ENCODE measurements around the gene PARD3.
"Not testable (repeated sequence)": the region's sequence is repeated elsewhere in the genome, so short reads cannot be mapped to it uniquely, and the experiment has no call there.

Gene PARD3

GRCh38 chr10:34648919-34649318 lies 166.2 kb downstream of the PARD3 start:
- DNase-seq (ENCODE audit: low read depth), result no peak

- DNase-seq (ENCODE audit: low read depth), result no peak
Observed at GRCh38 chr10:34647875-34648865, 166.9 kb downstream of the PARD3 start.

GRCh38 chr10:34647160-34647559 lies 167.9 kb downstream of the PARD3 start:
- no peak for DNase-seq (ENCODE audit: low read depth)

- no peak for DNase-seq (ENCODE audit: low read depth)
Observed at GRCh38 chr10:34646331-34646730, 168.8 kb downstream of the PARD3 start.

- not testable (repeated sequence) for DNase-seq (ENCODE audit: low read depth)
Observed at GRCh38 chr10:34644815-34645214, 170.3 kb downstream of the PARD3 start.

- DNase-seq (ENCODE audit: low read depth), result no peak
Observed at GRCh38 chr10:34644224-34644623, 170.9 kb downstream of the PARD3 start.

GRCh38 chr10:34643620-34644019 lies 171.5 kb downstream of the PARD3 start:
- no peak for DNase-seq (ENCODE audit: low read depth)

- no peak for DNase-seq (ENCODE audit: low read depth)
Observed at GRCh38 chr10:34641913-34642558, 173.1 kb downstream of the PARD3 start.

- no peak for DNase-seq (ENCODE audit: low read depth)
Observed at GRCh38 chr10:34641147-34641912, 173.8 kb downstream of the PARD3 start.

GRCh38 chr10:34638406-34639054 lies 176.6 kb downstream of the PARD3 start:
- DNase-seq (ENCODE audit: low read depth), result peak; percentile 82

- DNase-seq (ENCODE audit: low read depth), result no peak
Observed at GRCh38 chr10:34637418-34637911, 177.6 kb downstream of the PARD3 start.

GRCh38 chr10:34635111-34635510 lies 180.0 kb downstream of the PARD3 start:
- DNase-seq (ENCODE audit: low read depth), result no peak

- DNase-seq (ENCODE audit: low read depth), result no peak
Observed at GRCh38 chr10:34633374-34633773, 181.7 kb downstream of the PARD3 start.

- no peak for DNase-seq (ENCODE audit: low read depth)
Observed at GRCh38 chr10:34629084-34629483, 186.0 kb downstream of the PARD3 start.

GRCh38 chr10:34628174-34628796 lies 186.8 kb downstream of the PARD3 start:
- DNase-seq (ENCODE audit: low read depth), result no peak

- no peak for DNase-seq (ENCODE audit: low read depth)
Observed at GRCh38 chr10:34627741-34628140, 187.4 kb downstream of the PARD3 start.

- DNase-seq (ENCODE audit: low read depth), result no peak
Observed at GRCh38 chr10:34627331-34627730, 187.8 kb downstream of the PARD3 start.

- DNase-seq (ENCODE audit: low read depth), result no peak
Observed at GRCh38 chr10:34626158-34626880, 188.8 kb downstream of the PARD3 start.

- DNase-seq (ENCODE audit: low read depth), result no peak
Observed at GRCh38 chr10:34624323-34625153, 190.6 kb downstream of the PARD3 start.

- DNase-seq (ENCODE audit: low read depth), result no peak
Observed at GRCh38 chr10:34622945-34623344, 192.2 kb downstream of the PARD3 start.
